SJSA1 (cell line): Measurements from ENCODE around the gene RBBP9. TPM values are rescaled to one million over a fixed set of nuclear protein-coding genes. Genes with fewer than 3 reads are reported as not detected.
"Not testable (repeated sequence)": the region's sequence is repeated elsewhere in the genome, so short reads cannot be mapped to it uniquely, and the experiment has no call there.

Experiments
- DNase-seq, 2 experiments: peaks; one replicate each; pipeline ENCODE4 v3.0.0-alpha.2; 2015 to 2020; ENCODE audit warnings: low spot score in 2 of 2, low read depth in 1 of 2
- H3K27ac ChIP-seq: fragments of 250-450 bp; sonication (Bioruptor Pico); 2 replicates; pipeline ENCODE4 v1.5.1; 2020; ENCODE audit warnings: mild to moderate bottlenecking, moderate library complexity
- H3K27me3 ChIP-seq: fragments of 250-450 bp; sonication (Bioruptor Pico); replicated peaks from 2 replicates; pipeline ENCODE4 v1.5.1; 2020; ENCODE audit warnings: mild to moderate bottlenecking, moderate library complexity
- H3K36me3 ChIP-seq: fragments of 250-450 bp; sonication (Bioruptor Pico); 2 replicates; pipeline ENCODE4 v1.5.1; 2020; ENCODE audit warnings: mild to moderate bottlenecking
- H3K4me1 ChIP-seq: fragments of 250-450 bp; sonication (Bioruptor Pico); replicated peaks from 2 replicates; pipeline ENCODE4 v1.6.1; 2021; ENCODE audit warnings: mild to moderate bottlenecking
- H3K4me3 ChIP-seq: fragments of 250-450 bp; sonication (Bioruptor Pico); 2 replicates; pipeline ENCODE4 v1.5.1; 2020; ENCODE audit warnings: mild to moderate bottlenecking
- H3K9me3 ChIP-seq: fragments of 250-450 bp; sonication (Bioruptor Pico); replicated peaks from 2 replicates; pipeline ENCODE4 v1.5.1; 2020; ENCODE audit warnings: mild to moderate bottlenecking
- total RNA-seq: library from RNA; depleted of rRNA; stranded (reverse); fragments of >200 nt; shearing (Covaris generic); gene quantifications from 2 replicates; pipeline ENCODE4 v1.2.3, GENCODE V29; 2014

Gene RBBP9
- total RNA-seq, 1 experiment from 2014 or later, result 24.2 TPM

- Histone ChIP-seq H3K27ac (no peak overlapping the region), H3K4me1 (peaks cover 4% of the 10 kb centered on the region; the same call in 1 of the 2 replicates), H3K4me3 (no peak overlapping the region), H3K27me3 (no peaks in the 10 kb centered on the region), H3K9me3 (no peaks in the 10 kb centered on the region), H3K36me3 (peaks cover 39% of the 10 kb centered on the region)
- no peak for DNase-seq
Observed at GRCh38 chr20:18523066-18523465, 26.0 kb upstream of the RBBP9 start.

- not testable (repeated sequence) for H3K4me3 ChIP-seq, H3K4me1 ChIP-seq, DNase-seq, H3K27me3 ChIP-seq, H3K27ac ChIP-seq, H3K9me3 ChIP-seq
- H3K36me3 ChIP-seq, result peaks cover 29% of the 10 kb centered on the region
Observed at GRCh38 chr20:18522066-18522465, 25.0 kb upstream of the RBBP9 start.

- Histone ChIP-seq H3K27me3 (no peaks in the 10 kb centered on the region), H3K4me1 (no peaks in the 10 kb centered on the region), H3K36me3 (peaks cover 29% of the 10 kb centered on the region), H3K27ac (no peak overlapping the region), H3K9me3 (no peaks in the 10 kb centered on the region), H3K4me3 (no peak overlapping the region)
- DNase-seq, result no peak
Observed at GRCh38 chr20:18515973-18516372, 18.9 kb upstream of the RBBP9 start.

- Histone ChIP-seq H3K4me1 (no peaks in the 10 kb centered on the region), H3K9me3 (no peaks in the 10 kb centered on the region), H3K27me3 (no peaks in the 10 kb centered on the region), H3K4me3 (no peak overlapping the region), H3K27ac (no peak overlapping the region), H3K36me3 (peaks cover 48% of the 10 kb centered on the region)
- DNase-seq, result no peak
Observed at GRCh38 chr20:18514127-18514526, 17.1 kb upstream of the RBBP9 start.

GRCh38 chr20:18513208-18513607, 16.2 kb upstream of the RBBP9 start:
- Histone ChIP-seq H3K4me3 (no peak overlapping the region), H3K36me3 (peaks cover 49% of the 10 kb centered on the region), H3K27me3 (no peaks in the 10 kb centered on the region), H3K27ac (no peak overlapping the region), H3K4me1 (peaks cover 8% of the 10 kb centered on the region; the same call in 1 of the 2 replicates), H3K9me3 (no peaks in the 10 kb centered on the region)
- no peak for DNase-seq

GRCh38 chr20:18511571-18511970, 14.5 kb upstream of the RBBP9 start:
- Histone ChIP-seq H3K4me3 (no peak overlapping the region), H3K27me3 (no peaks in the 10 kb centered on the region), H3K4me1 (peaks cover 13% of the 10 kb centered on the region), H3K9me3 (no peaks in the 10 kb centered on the region), H3K27ac (no peak overlapping the region), H3K36me3 (peaks cover 49% of the 10 kb centered on the region)
- no peak for DNase-seq

GRCh38 chr20:18507218-18508191, 10.5 kb upstream of the RBBP9 start, which contains the start of gene SEC23B:
SEC23B (plus strand) TSS chr20:18507940; CDS start chr20:18510836, 2,896 bp downstream.
- no peaks in the 10 kb centered on the region for H3K27me3 ChIP-seq
- no peaks in the 10 kb centered on the region for H3K9me3 ChIP-seq
- H3K4me1 ChIP-seq, result peaks cover 13% of the 10 kb centered on the region
- peak; percentile 94 to 98 for DNase-seq
- peak within 1 kb of the TSS; percentile 60 for H3K4me3 ChIP-seq
- peak within 1 kb of the TSS; percentile 63 for H3K27ac ChIP-seq
- peaks cover 27% of the 10 kb centered on the region for H3K36me3 ChIP-seq

GRCh38 chr20:18506744-18507143, 9.7 kb upstream of the RBBP9 start:
- Histone ChIP-seq H3K27ac (peak overlapping the region; percentile 63), H3K4me1 (peaks cover 13% of the 10 kb centered on the region), H3K27me3 (no peaks in the 10 kb centered on the region), H3K9me3 (no peaks in the 10 kb centered on the region), H3K4me3 (peak overlapping the region; percentile 60), H3K36me3 (peaks cover 23% of the 10 kb centered on the region)
- no peak for DNase-seq

GRCh38 chr20:18504479-18505060, 7.5 kb upstream of the RBBP9 start:
- peaks cover 6% of the 10 kb centered on the region for H3K36me3 ChIP-seq
- peaks cover 13% of the 10 kb centered on the region for H3K4me1 ChIP-seq
- no peak overlapping the region for H3K27ac ChIP-seq
- no peaks in the 10 kb centered on the region for H3K9me3 ChIP-seq
- H3K27me3 ChIP-seq, result no peaks in the 10 kb centered on the region
- no peak overlapping the region for H3K4me3 ChIP-seq
- DNase-seq, result no peak

- H3K9me3 ChIP-seq, H3K27me3 ChIP-seq, H3K36me3 ChIP-seq, DNase-seq, H3K4me3 ChIP-seq, H3K4me1 ChIP-seq, H3K27ac ChIP-seq: not testable (repeated sequence)
Observed at GRCh38 chr20:18501672-18502071, 4.6 kb upstream of the RBBP9 start.

- H3K4me1 ChIP-seq, result peaks cover 4% of the 10 kb centered on the region; the same call in 1 of the 2 replicates
- no peak for DNase-seq
- no peaks in the 10 kb centered on the region for H3K9me3 ChIP-seq
- H3K36me3 ChIP-seq, result peaks cover 1% of the 10 kb centered on the region; the same call in 1 of the 2 replicates
- H3K4me3 ChIP-seq, result no peak overlapping the region
- no peak overlapping the region for H3K27ac ChIP-seq
- no peaks in the 10 kb centered on the region for H3K27me3 ChIP-seq
Observed at GRCh38 chr20:18497603-18498002, 578 bp upstream of the RBBP9 start.

GRCh38 chr20:18496042-18496441, 983 bp downstream of the RBBP9 start:
- H3K4me3 ChIP-seq, result no peak overlapping the region; the same call in 1 of the 2 replicates
- no peak for DNase-seq
- no peaks in the 10 kb centered on the region for H3K9me3 ChIP-seq
- H3K27me3 ChIP-seq, result no peaks in the 10 kb centered on the region
- no peak overlapping the region for H3K27ac ChIP-seq
- peaks cover 4% of the 10 kb centered on the region; the same call in 1 of the 2 replicates for H3K4me1 ChIP-seq
- H3K36me3 ChIP-seq, result peaks cover 11% of the 10 kb centered on the region; the same call in 1 of the 2 replicates

GRCh38 chr20:18488301-18488700, 8.7 kb downstream of the RBBP9 start:
- no peak for DNase-seq
- peaks cover 38% of the 10 kb centered on the region for H3K36me3 ChIP-seq

GRCh38 chr20:18481596-18481995, 15.4 kb downstream of the RBBP9 start:
- H3K27me3 ChIP-seq, result no peaks in the 10 kb centered on the region
- no peak for DNase-seq
- H3K36me3 ChIP-seq, result peaks cover 72% of the 10 kb centered on the region
- H3K27ac ChIP-seq, result no peak overlapping the region
- no peak overlapping the region for H3K4me3 ChIP-seq
- no peaks in the 10 kb centered on the region for H3K9me3 ChIP-seq
- H3K4me1 ChIP-seq, result no peaks in the 10 kb centered on the region

More at GRCh38 chr20:18488301-18488700, 8.7 kb downstream of the RBBP9 start:
- Histone ChIP-seq H3K9me3 (no peaks in the 10 kb centered on the region), H3K4me3 (no peak overlapping the region), H3K4me1 (no peaks in the 10 kb centered on the region), H3K27me3 (no peaks in the 10 kb centered on the region), H3K27ac (no peak overlapping the region)
